Esophagus squamous epithelium (tissue), 4 donors: Measurements from ENCODE around the gene VEGFB.

ENCODE experiments used
- CTCF ChIP-seq, 6 experiments: fragments of 450-650 bp in 4 of 6; fragments of 200-600 bp in 2 of 6; sonication (generic) in 2 of 6; IDR thresholded peaks; one replicate each; pipeline ENCODE4 v1.5.1; 2016 to 2019; ENCODE audit warnings: antibody characterized with exemption in 6 of 6, mild to moderate bottlenecking in 4 of 6, moderate library complexity in 4 of 6
- POLR2A ChIP-seq, 4 donors: fragments of 450-650 bp; IDR thresholded peaks; one replicate each; pipeline ENCODE4 v1.6.1; 2017; ENCODE audit warnings: antibody characterized with exemption in 4 of 4, mild to moderate bottlenecking in 4 of 4, moderate library complexity in 3 of 4

GRCh38 chr11:64208086-64208795, 26.1 kb upstream of the VEGFB start:
- TF ChIP-seq CTCF (IDR thresholded peaks at IDR 0.05) (no peak), POLR2A (IDR thresholded peaks at IDR 0.05) (no peak)
